Cardiac septum (tissue), 1 donor: Measurements from ENCODE around the gene C3orf22. TPM values are rescaled to one million over a fixed set of nuclear protein-coding genes. Genes with fewer than 3 reads are reported as not detected.

Experiments
- DNase-seq: peaks from one replicate; pipeline ENCODE4 v3.0.0-alpha.2; 2020; ENCODE audit warnings: low spot score
- intact Hi-C: fragments of 100-400 bp; cut with DNase I; formaldehyde crosslinking; loops from one replicate; pipeline ENCODE4 v1.14.0; 2022
- total RNA-seq: library from RNA; stranded (reverse); fragmentation: NEBNext Ultra II Directional; extraction: Animal tissue kit (Norgen Biotek cat#: 25700); gene quantifications from one replicate; pipeline ENCODE4 v1.2.1, GENCODE V29; 2021
- donor health status: DM: no; HTN: no; CAD: no.

C3orf22 gene
- total RNA-seq, 1 donor from 2014 or later = not detected

DNA sequence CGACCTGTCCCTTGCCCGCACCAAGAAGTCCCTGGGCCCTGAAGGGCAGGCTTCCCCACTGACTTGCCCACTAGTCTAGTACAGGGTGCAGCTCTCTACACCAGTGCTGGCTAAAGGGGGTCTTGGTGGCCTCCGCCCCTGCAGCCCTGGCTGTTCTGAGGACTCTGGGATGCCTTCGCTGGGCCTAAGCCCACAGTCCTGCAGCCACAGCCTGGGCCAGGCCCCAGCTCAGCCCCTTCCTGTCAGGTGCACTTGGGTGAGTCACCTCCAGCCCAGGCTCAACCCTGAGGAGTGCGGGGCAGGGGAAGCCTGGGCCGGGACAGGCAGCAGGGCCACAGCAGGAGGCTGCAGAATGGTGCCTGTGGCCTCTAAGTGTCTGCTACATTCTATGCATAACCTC is 971 bp downstream of the C3orf22 start:
- intact Hi-C loops = no loop called here
- no peak for DNase-seq

DNA sequence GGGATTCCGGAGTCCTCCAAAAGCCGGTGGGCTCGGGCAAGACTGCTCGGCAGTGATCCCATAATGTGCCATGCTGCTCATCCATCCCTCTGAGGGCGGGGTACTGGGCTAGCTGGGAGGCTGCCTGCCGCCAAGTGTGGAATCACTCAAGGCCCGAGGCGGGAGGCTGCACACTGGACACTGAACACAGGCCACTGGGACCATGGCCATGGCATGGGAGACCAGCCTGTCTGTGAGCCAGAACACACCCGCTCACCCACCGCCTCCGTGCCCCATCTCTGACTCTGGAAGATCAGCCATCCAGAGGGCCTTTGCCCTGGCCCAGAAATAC is 1.4 kb downstream of the C3orf22 start:
- no peak for DNase-seq
- intact Hi-C loops = no loop called here

DNA sequence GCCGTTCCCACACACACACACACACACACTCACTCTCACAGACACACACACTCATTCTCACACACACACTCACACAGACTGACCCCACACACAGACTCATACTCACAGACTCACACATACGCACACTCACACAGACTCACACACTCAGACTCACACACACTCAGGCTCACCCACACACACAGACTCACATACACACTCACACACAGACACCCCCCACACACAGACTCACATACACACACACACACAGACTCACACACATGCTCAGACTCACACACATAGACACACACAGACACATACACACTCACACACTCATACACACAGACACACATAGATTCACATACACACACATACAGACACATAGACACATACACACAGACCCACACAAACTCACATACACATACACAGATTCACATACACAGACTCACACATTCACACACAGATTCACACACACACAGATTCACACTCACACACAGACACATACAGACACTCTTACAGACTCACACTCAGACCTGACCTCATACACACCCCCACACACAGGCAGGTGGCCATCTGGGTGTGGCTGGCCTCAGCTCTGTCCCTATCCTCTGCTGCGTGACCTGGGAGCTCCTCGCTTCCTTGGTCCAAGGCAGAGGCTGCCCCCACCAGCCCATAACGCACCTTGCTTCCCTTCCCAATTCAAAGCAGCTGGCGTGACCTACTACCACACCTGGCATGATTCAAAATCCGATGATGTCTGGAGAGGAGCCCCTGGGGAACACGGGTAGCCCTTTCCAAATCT is 1.9 kb downstream of the C3orf22 start:
- intact Hi-C loops = no loop called here
- no peak for DNase-seq

DNA sequence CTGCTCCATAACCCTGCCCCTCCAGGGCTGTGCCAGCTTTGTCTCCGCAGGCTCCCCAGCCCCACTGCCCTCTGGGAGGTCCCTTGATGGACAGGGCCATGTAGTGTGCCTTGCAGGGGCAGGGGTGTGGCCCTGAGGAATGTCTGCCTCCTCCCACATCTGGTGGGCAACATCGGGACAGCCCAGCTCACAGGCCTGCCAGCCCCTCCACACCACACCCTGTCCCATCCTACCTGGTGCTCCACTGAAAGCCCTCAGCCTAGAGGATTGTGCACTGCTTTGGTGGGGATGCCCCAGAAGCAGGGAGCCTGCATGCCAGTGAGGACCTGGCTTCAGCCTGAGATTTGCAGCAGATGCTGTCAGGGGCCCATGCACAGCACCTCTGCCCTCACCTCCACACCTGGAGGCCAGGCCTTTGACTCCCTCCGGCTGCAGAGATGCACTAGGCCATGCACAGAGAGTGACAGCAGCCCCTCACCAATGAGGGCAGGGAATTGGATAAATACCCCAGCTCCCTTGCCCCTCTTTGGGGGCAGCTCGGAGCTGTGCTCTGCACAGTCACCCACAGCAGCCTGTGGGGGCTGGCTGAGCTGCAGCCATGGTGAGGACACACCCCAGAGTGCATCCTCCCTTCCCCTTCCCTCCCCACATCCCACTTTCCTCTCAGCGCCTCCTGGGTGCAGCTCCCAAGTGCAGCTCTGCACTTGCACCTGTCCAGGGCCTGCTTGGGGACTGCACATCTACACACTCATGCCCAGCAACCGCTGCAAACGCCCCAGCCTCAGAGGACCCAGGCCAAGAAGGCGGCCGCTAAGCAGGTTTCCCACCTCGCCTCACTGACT is 2.7 kb downstream of the C3orf22 start:
- intact Hi-C loops = no loop called here
- DNase-seq = no peak

- intact Hi-C loops = no loop called here
- no peak for DNase-seq
Measured at GRCh38 chr3:126554560-126555525, 3.9 kb downstream of the C3orf22 start.

DNA sequence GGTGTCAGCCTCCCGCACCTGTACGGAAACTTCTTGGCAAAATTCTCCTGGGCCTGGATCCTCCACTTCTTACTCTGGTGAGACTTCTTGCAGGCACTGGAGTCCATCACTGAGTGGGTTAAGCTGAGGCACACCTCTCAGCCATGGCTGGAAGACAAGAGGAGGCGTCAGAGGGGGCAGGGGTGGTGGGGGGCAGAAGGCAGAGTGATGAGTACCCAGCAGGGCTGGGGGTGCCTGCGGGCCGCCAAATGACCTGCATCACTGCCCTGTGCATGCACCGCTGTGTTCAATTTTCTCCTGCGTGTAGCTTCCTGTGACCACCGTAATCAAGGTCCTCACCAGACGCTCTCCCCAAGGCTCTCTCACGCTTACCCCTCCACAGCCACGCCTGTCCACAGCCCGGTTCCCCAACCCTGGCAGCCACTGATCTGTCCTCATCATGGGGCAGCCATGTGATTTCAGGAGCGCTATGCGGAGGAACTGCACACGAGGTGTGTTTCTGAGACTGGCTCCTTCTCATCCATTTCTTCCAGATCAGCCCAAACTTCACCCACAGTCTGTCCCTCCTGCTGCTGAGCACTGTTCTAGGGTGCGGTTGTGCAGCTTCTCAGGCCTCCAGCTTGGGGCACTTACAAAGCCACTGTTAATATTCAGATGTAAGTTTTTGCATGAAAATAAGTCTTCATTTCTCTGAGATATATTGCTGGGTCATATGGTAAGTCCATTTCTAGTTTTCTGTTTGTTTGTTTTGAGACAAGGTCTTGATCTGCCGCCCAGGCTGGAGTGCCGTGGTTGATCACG is 5.2 kb downstream of the C3orf22 start:
- intact Hi-C loops = no loop called here
- DNase-seq = no peak

DNA sequence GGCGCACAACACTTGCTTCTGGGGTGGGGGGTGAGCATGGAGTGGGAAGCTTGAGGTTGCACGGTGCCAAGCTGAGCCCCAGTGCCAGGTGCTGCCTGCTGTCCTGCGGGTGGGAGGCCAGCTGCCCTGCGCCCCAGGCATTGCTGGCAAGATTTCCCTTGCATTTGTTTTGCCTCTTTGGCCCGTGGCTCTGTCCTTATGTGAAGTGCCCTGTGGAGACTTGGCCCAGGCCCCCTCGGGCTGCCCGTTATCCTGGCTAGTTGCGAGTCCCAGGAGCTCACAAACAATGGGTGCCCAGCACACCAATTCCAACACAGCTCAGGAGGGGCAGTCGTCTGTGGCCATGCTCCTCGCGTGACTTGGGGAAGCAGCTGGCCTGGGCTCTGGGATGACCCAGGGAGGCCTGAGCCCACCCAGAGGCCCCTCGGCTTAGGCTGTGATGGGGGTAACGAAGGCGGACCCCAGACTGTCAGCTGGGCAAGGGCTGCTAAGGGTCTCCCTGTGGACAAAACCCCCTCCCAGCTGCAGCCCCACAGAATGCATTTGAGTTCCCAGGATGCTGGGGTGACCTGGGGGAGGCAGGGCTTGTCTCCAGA is 5.9 kb downstream of the C3orf22 start:
- no peak for DNase-seq

GRCh38 chr3:126551839-126552687 is 6.7 kb downstream of the C3orf22 start:
- DNase-seq = no peak
- intact Hi-C loops = no loop called here

More for the DNA sequence above, 5.9 kb downstream of the C3orf22 start:
- intact Hi-C loops = no loop called here

- no peak for DNase-seq
- intact Hi-C loops = no loop called here
Measured at GRCh38 chr3:126551121-126551838, 7.5 kb downstream of the C3orf22 start.

DNA sequence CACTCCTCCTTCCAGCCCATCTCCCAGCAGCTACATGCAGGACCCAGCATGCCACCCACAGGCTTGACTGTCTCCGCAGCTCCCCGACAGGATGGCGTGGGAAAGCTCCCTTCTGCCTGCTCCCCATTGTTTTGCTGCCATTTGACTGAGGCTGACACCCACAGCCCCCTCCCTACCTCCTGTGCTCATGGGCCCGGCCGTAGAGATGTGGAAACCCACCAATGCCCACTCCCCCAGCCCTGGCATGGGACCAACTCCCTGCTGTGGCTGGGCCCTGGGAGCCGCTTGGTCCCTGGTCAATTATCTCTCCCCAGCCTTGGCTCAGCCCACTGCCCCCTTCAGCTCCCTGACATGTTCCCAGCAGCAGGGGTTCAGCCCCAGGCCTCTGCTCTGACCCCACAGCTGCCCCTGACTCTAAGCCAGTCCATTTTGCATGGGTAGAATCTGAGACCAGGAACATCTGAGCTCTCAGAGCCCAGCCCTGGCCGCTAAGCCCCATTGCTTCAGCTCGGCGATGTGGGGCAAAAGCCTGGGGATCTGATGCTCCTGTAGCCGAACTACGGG is 8.2 kb downstream of the C3orf22 start:
- intact Hi-C loops = no loop called here
- peak; percentile 66 for DNase-seq

GRCh38 chr3:126549861-126550487 is 8.8 kb downstream of the C3orf22 start:
- peak; percentile 76 for DNase-seq
- intact Hi-C loops = no loop called here

- no peak for DNase-seq
- intact Hi-C loops = no loop called here
Measured at GRCh38 chr3:126548556-126549466, 9.9 kb downstream of the C3orf22 start.

DNA sequence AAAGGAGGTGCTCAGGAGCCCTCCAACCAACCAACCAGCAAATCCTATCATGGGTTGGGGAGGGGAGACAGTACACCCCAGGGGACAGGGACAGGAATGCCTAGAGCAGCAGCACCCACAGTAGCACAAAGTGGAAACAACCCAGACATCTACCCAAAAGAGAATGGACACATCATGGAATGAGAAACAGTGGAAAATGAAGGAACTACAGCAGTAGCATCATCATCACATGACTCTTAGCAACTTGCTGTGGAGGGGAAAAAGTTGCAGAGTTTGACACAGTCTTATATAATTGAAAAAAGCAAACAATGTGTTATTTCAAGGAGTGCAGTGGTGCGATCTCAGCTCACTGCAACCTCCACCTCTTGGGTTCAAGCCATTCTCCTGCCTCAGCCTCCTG is 11.0 kb downstream of the C3orf22 start:
- intact Hi-C loops = no loop called here
- no peak for DNase-seq

GRCh38 chr3:126546549-126547239 is 12.0 kb downstream of the C3orf22 start:
- peak; percentile 58 for DNase-seq
- intact Hi-C loops = no loop called here

GRCh38 chr3:126546013-126546412 is 12.7 kb downstream of the C3orf22 start:
- peak; percentile 61 for DNase-seq
- intact Hi-C loops = no loop called here
